HEK293 (cell line): ENCODE results near the gene NCOA7.

ENCODE experiments used
- CTCF ChIA-PET: fragments of 350-600 bp; formaldehyde crosslinking; extraction: SDS; loops from one replicate; lab custom pipeline; 2021; ENCODE audit warnings: antibody characterized with exemption; lab: Yijun Ruan, JAX
- POLR2A ChIA-PET: fragments of 300-600 bp; formaldehyde crosslinking; extraction: SDS; loops from one replicate; lab custom pipeline; 2020; ENCODE audit warnings: antibody characterized with exemption, inconsistent platforms; lab: Yijun Ruan, JAX
- H3K27ac ChIP-seq: fragments of 200-500 bp; sonication (Bioruptor generic); 2 replicates; pipeline ENCODE4 v1.5.1; 2014; ENCODE audit warnings: low read depth, low read length, control low read depth, inconsistent platforms; ENCODE audit errors: extremely low read depth
- H3K36me3 ChIP-seq, 2 experiments: fragments of 200-500 bp in 1 of 2; sonication (Bioruptor generic) in 1 of 2; 1 replicate in 1 of 2; 2 replicates in 1 of 2; pipeline ENCODE4 v1.5.1; 2014 to 2017; ENCODE audit warnings: inconsistent platforms in 2 of 2, low read length in 2 of 2; ENCODE audit not compliant: control insufficient read depth in 2 of 2, insufficient read depth in 1 of 2
- H3K4me1 ChIP-seq: fragments of 200-500 bp; sonication (Bioruptor generic); 2 replicates; pipeline ENCODE4 v1.5.1; 2014; ENCODE audit warnings: mild to moderate bottlenecking, low read length, inconsistent platforms; ENCODE audit not compliant: control insufficient read depth, insufficient read depth
- H3K4me3 ChIP-seq: 2 replicates; pipeline ENCODE4 v1.5.1; 2011; ENCODE audit warnings: low read depth, mild to moderate bottlenecking, control low read depth, low read length, moderate library complexity
- H3K9me3 ChIP-seq: fragments of 200-500 bp; sonication (Bioruptor generic); 2 replicates; pipeline ENCODE4 v1.5.1; 2014; ENCODE audit warnings: low read depth, low read length, inconsistent platforms; ENCODE audit not compliant: control insufficient read depth, insufficient read depth
- BCL11A ChIP-seq: fragments of 450-650 bp; formaldehyde crosslinking; IDR thresholded peaks from 2 replicates; pipeline ENCODE4 v1.5.1; 2016; ENCODE audit warnings: low read depth, missing biosample characterization, missing genetic modification characterization
- IKZF3 ChIP-seq: fragments of 450-650 bp; IDR thresholded peaks from 2 replicates; pipeline ENCODE4 v1.5.0; 2018; ENCODE audit warnings: missing biosample characterization, mild to moderate bottlenecking, missing genetic modification characterization, moderate library complexity
- PATZ1 ChIP-seq: fragments of 450-650 bp; formaldehyde crosslinking; IDR thresholded peaks from 2 replicates; pipeline ENCODE4 v1.5.1; 2016; ENCODE audit warnings: missing biosample characterization, missing genetic modification characterization
- SALL2 ChIP-seq: fragments of 450-650 bp; formaldehyde crosslinking; IDR thresholded peaks from 2 replicates; pipeline ENCODE4 v1.5.0; 2017; ENCODE audit warnings: missing biosample characterization, mild to moderate bottlenecking, missing genetic modification characterization, borderline replicate concordance
- YY2 ChIP-seq: fragments of 450-650 bp; formaldehyde crosslinking; IDR thresholded peaks from 2 replicates; pipeline ENCODE4 v1.5.1; 2016; ENCODE audit warnings: missing biosample characterization, missing genetic modification characterization
- ZBTB10 ChIP-seq: fragments of 450-650 bp; formaldehyde crosslinking; IDR thresholded peaks from 2 replicates; pipeline ENCODE4 v1.5.1; 2016; ENCODE audit warnings: missing biosample characterization, missing genetic modification characterization
- ZBTB11 ChIP-seq: fragments of 450-650 bp; formaldehyde crosslinking; conservative IDR thresholded peaks from 2 replicates; pipeline ENCODE4 v1.5.1; 2016; ENCODE audit warnings: low read depth, missing biosample characterization, missing genetic modification characterization
- ZFP3 ChIP-seq: fragments of 450-650 bp; formaldehyde crosslinking; IDR thresholded peaks from 2 replicates; pipeline ENCODE4 v1.5.1; 2016; ENCODE audit warnings: low read depth, missing biosample characterization, missing genetic modification characterization
- ZNF175 ChIP-seq: fragments of 450-650 bp; formaldehyde crosslinking; IDR thresholded peaks from 2 replicates; pipeline ENCODE4 v1.5.1; 2016; ENCODE audit warnings: missing biosample characterization, missing genetic modification characterization
- ZNF214 ChIP-seq: fragments of 450-650 bp; formaldehyde crosslinking; IDR thresholded peaks from 2 replicates; pipeline ENCODE4 v1.5.1; 2017; ENCODE audit warnings: missing biosample characterization, mild to moderate bottlenecking, missing genetic modification characterization, borderline replicate concordance
- ZNF248 ChIP-seq: fragments of 450-650 bp; formaldehyde crosslinking; IDR thresholded peaks from 2 replicates; pipeline ENCODE4 v1.5.1; 2017; ENCODE audit warnings: missing biosample characterization, missing genetic modification characterization
- ZNF280C ChIP-seq: fragments of 450-650 bp; formaldehyde crosslinking; IDR thresholded peaks from 2 replicates; pipeline ENCODE4 v1.5.1; 2016; ENCODE audit warnings: missing biosample characterization, missing genetic modification characterization
- ZNF335 ChIP-seq: fragments of 450-650 bp; formaldehyde crosslinking; conservative IDR thresholded peaks from 2 replicates; pipeline ENCODE4 v1.5.1; 2016; ENCODE audit warnings: missing biosample characterization, missing genetic modification characterization
- ZNF350 ChIP-seq: fragments of 450-650 bp; formaldehyde crosslinking; IDR thresholded peaks from 2 replicates; pipeline ENCODE4 v1.5.0; 2017; ENCODE audit warnings: missing biosample characterization, mild to moderate bottlenecking, missing genetic modification characterization
- ZNF510 ChIP-seq: fragments of 450-650 bp; formaldehyde crosslinking; IDR thresholded peaks from 2 replicates; pipeline ENCODE4 v1.5.1; 2018; ENCODE audit warnings: mild to moderate bottlenecking, missing genetic modification characterization, missing biosample characterization; ENCODE audit not compliant: insufficient replicate concordance
- ZNF560 ChIP-seq: fragments of 450-650 bp; formaldehyde crosslinking; IDR thresholded peaks from 2 replicates; pipeline ENCODE4 v1.5.1; 2017; ENCODE audit warnings: missing biosample characterization, missing genetic modification characterization, borderline replicate concordance
- ZNF571 ChIP-seq: fragments of 450-650 bp; formaldehyde crosslinking; IDR thresholded peaks from 2 replicates; pipeline ENCODE4 v1.5.0; 2017; ENCODE audit warnings: missing biosample characterization, missing genetic modification characterization
- ZNF610 ChIP-seq: fragments of 450-650 bp; formaldehyde crosslinking; IDR thresholded peaks from 2 replicates; pipeline ENCODE4 v1.5.1; 2016; ENCODE audit warnings: missing biosample characterization, missing genetic modification characterization, borderline replicate concordance

Gene NCOA7

GRCh38 chr6:125859727-125860126, 69.0 kb downstream of the NCOA7 start:
- no peak overlapping the region for H3K27ac ChIP-seq
- no peak overlapping the region for H3K4me3 ChIP-seq
- ChIA-PET CTCF (interaction anchor here (0.6 to 5.7 kb wide), 7 partner anchors 13 to 97 kb away, joined by 3 to 45 read pairs (median 9); partner anchors contain the start of genes HINT3 and NCOA7), POLR2A (no interaction called here)
- H3K9me3 ChIP-seq: no peaks in the 10 kb centered on the region
- no peak for TF ChIP-seq ZNF175 (tag by site-specific recombination)
- TF ChIP-seq BCL11A (tag by site-specific recombination): no peak
- TF ChIP-seq ZNF350 (tag by site-specific recombination): no peak
- TF ChIP-seq PATZ1: no peak
- no peak for TF ChIP-seq ZFP3
- no peak for TF ChIP-seq IKZF3 (tag by site-specific recombination)
- TF ChIP-seq SALL2 (tag by site-specific recombination): no peak
- no peak for TF ChIP-seq ZNF510 (tag by site-specific recombination)
- no peaks in the 10 kb centered on the region for H3K4me1 ChIP-seq
- H3K36me3 ChIP-seq: peaks cover 0 to 3% of the 10 kb centered on the region in 2 experiments; a peak in 2 of 3 replicates

- no peaks in the 10 kb centered on the region for H3K9me3 ChIP-seq
- H3K27ac ChIP-seq: no peak overlapping the region
- peaks cover 6% of the 10 kb centered on the region; the same call in 1 of the 2 replicates for H3K4me1 ChIP-seq
- TF ChIP-seq ZNF214 (no peak), YY2 (tag by site-specific recombination) (no peak), ZNF335 (tag by site-specific recombination) (no peak), ZNF610 (tag by site-specific recombination) (no peak), IKZF3 (tag by site-specific recombination) (no peak), ZBTB11 (tag by site-specific recombination) (no peak), ZNF280C (tag by site-specific recombination) (no peak), ZNF571 (tag by site-specific recombination) (no peak), ZBTB10 (tag by site-specific recombination) (no peak), ZNF560 (tag by site-specific recombination) (no peak), ZNF248 (tag by site-specific recombination) (no peak)
- H3K36me3 ChIP-seq: no peaks in the 10 kb centered on the region
- no peak overlapping the region for H3K4me3 ChIP-seq
- ChIA-PET POLR2A (interaction anchor here (1.6 kb wide), 1 partner anchor 93 kb away, joined by 5 read pairs; the partner anchor contains the start of gene HINT3), CTCF (interaction anchor here (0.7 to 1.0 kb wide), 5 partner anchors 22 to 94 kb away, joined by 3 read pairs; no protein-coding TSS in a partner anchor)
Observed at GRCh38 chr6:125863023-125863422, 72.3 kb downstream of the NCOA7 start.
